Activated naive CD8-positive, alpha-beta T cell (primary cell): Measurements from ENCODE around the gene CKAP2L.
"Not testable (repeated sequence)": the region's sequence is repeated elsewhere in the genome, so short reads cannot be mapped to it uniquely, and the experiment has no call there.

Experiments
- H3K27ac Mint-ChIP-seq: one replicate; pipeline ENCODE4 v1.8.0; 2021; ENCODE audit warnings: mixed read lengths
- H3K27me3 Mint-ChIP-seq: one replicate; pipeline ENCODE4 v1.8.0; 2021; ENCODE audit warnings: mixed read lengths
- H3K36me3 Mint-ChIP-seq: one replicate; pipeline ENCODE4 v1.8.0; 2021; ENCODE audit warnings: mixed read lengths
- H3K4me1 Mint-ChIP-seq: one replicate; pipeline ENCODE4 v1.8.0; 2021; ENCODE audit warnings: low read depth, mixed read lengths
- H3K4me3 Mint-ChIP-seq: one replicate; pipeline ENCODE4 v1.8.0; 2021; ENCODE audit warnings: mild to moderate bottlenecking, mixed read lengths
- H3K9me3 Mint-ChIP-seq: one replicate; pipeline ENCODE4 v1.8.0; 2021; ENCODE audit warnings: low read depth, mixed read lengths

CKAP2L gene

GRCh38 chr2:112714836-112715631, 49.4 kb downstream of the CKAP2L start:
- no peaks in the 10 kb centered on the region for H3K9me3 Mint-ChIP-seq
- H3K27ac Mint-ChIP-seq = no peak overlapping the region
- H3K4me1 Mint-ChIP-seq = no peaks in the 10 kb centered on the region
- H3K27me3 Mint-ChIP-seq = no peaks in the 10 kb centered on the region
- no peaks in the 10 kb centered on the region for H3K36me3 Mint-ChIP-seq
- H3K4me3 Mint-ChIP-seq = no peak overlapping the region

GRCh38 chr2:112714331-112714730, 50.1 kb downstream of the CKAP2L start:
- H3K27ac Mint-ChIP-seq = no peak overlapping the region
- H3K36me3 Mint-ChIP-seq = no peaks in the 10 kb centered on the region
- H3K4me1 Mint-ChIP-seq = peaks cover 2% of the 10 kb centered on the region
- no peak overlapping the region for H3K4me3 Mint-ChIP-seq
- no peaks in the 10 kb centered on the region for H3K9me3 Mint-ChIP-seq
- H3K27me3 Mint-ChIP-seq = peaks cover 2% of the 10 kb centered on the region

- H3K4me1 Mint-ChIP-seq = peaks cover 2% of the 10 kb centered on the region
- peaks cover 2% of the 10 kb centered on the region for H3K27me3 Mint-ChIP-seq
- no peak overlapping the region for H3K27ac Mint-ChIP-seq
- H3K4me3 Mint-ChIP-seq = no peak overlapping the region
- H3K9me3 Mint-ChIP-seq = no peaks in the 10 kb centered on the region
- no peaks in the 10 kb centered on the region for H3K36me3 Mint-ChIP-seq
These were observed 50.5 kb downstream of the CKAP2L start for GRCh38 chr2:112713926-112714325.

GRCh38 chr2:112713585-112713925, 50.9 kb downstream of the CKAP2L start:
- Mint-ChIP-seq H3K27me3 (peaks cover 2% of the 10 kb centered on the region), H3K36me3 (no peaks in the 10 kb centered on the region), H3K27ac (no peak overlapping the region), H3K9me3 (no peaks in the 10 kb centered on the region), H3K4me3 (no peak overlapping the region), H3K4me1 (peaks cover 2% of the 10 kb centered on the region)

GRCh38 chr2:112712903-112713584, 51.4 kb downstream of the CKAP2L start:
- Mint-ChIP-seq H3K4me1 (peaks cover 2% of the 10 kb centered on the region), H3K27ac (no peak overlapping the region), H3K27me3 (peaks cover 2% of the 10 kb centered on the region), H3K36me3 (no peaks in the 10 kb centered on the region), H3K9me3 (no peaks in the 10 kb centered on the region), H3K4me3 (no peak overlapping the region)

- peaks cover 2% of the 10 kb centered on the region for H3K4me1 Mint-ChIP-seq
- H3K27me3 Mint-ChIP-seq = peaks cover 2% of the 10 kb centered on the region
- H3K9me3 Mint-ChIP-seq = no peaks in the 10 kb centered on the region
- H3K27ac Mint-ChIP-seq = no peak overlapping the region
- no peaks in the 10 kb centered on the region for H3K36me3 Mint-ChIP-seq
- no peak overlapping the region for H3K4me3 Mint-ChIP-seq
These were observed 51.9 kb downstream of the CKAP2L start for GRCh38 chr2:112712465-112712864.

- H3K27me3 Mint-ChIP-seq = peaks cover 4% of the 10 kb centered on the region
- H3K4me1 Mint-ChIP-seq = peaks cover 15% of the 10 kb centered on the region
- H3K4me3 Mint-ChIP-seq = no peak overlapping the region
- H3K9me3 Mint-ChIP-seq = no peaks in the 10 kb centered on the region
- H3K27ac Mint-ChIP-seq = no peak overlapping the region
- H3K36me3 Mint-ChIP-seq = no peaks in the 10 kb centered on the region
These were observed 53.3 kb downstream of the CKAP2L start for GRCh38 chr2:112710956-112711750.

- Mint-ChIP-seq H3K4me1 (peaks cover 24% of the 10 kb centered on the region), H3K36me3 (no peaks in the 10 kb centered on the region), H3K9me3 (no peaks in the 10 kb centered on the region), H3K27ac (no peak overlapping the region), H3K27me3 (peaks cover 4% of the 10 kb centered on the region), H3K4me3 (no peak overlapping the region)
These were observed 54.7 kb downstream of the CKAP2L start for GRCh38 chr2:112709703-112710102.

GRCh38 chr2:112708968-112709367, 55.4 kb downstream of the CKAP2L start:
- Mint-ChIP-seq H3K27ac (no peak overlapping the region), H3K4me3 (no peak overlapping the region), H3K9me3 (no peaks in the 10 kb centered on the region), H3K36me3 (no peaks in the 10 kb centered on the region), H3K27me3 (peaks cover 6% of the 10 kb centered on the region), H3K4me1 (peaks cover 24% of the 10 kb centered on the region)

GRCh38 chr2:112706947-112707346, 57.5 kb downstream of the CKAP2L start:
- not testable (repeated sequence) for H3K27ac Mint-ChIP-seq, H3K9me3 Mint-ChIP-seq, H3K4me3 Mint-ChIP-seq, H3K27me3 Mint-ChIP-seq, H3K36me3 Mint-ChIP-seq
- H3K4me1 Mint-ChIP-seq = peaks cover 25% of the 10 kb centered on the region

- H3K4me1 Mint-ChIP-seq = peaks cover 25% of the 10 kb centered on the region
- H3K36me3 Mint-ChIP-seq = no peaks in the 10 kb centered on the region
- peak overlapping the region; percentile 61 for H3K4me3 Mint-ChIP-seq
- no peaks in the 10 kb centered on the region for H3K9me3 Mint-ChIP-seq
- peaks cover 8% of the 10 kb centered on the region for H3K27me3 Mint-ChIP-seq
- no peak overlapping the region for H3K27ac Mint-ChIP-seq
These were observed 58.2 kb downstream of the CKAP2L start for GRCh38 chr2:112706170-112706664.

GRCh38 chr2:112705575-112705974, 58.8 kb downstream of the CKAP2L start:
- Mint-ChIP-seq H3K4me1 (peaks cover 25% of the 10 kb centered on the region), H3K27ac (no peak overlapping the region), H3K4me3 (no peak overlapping the region), H3K27me3 (peaks cover 10% of the 10 kb centered on the region), H3K36me3 (no peaks in the 10 kb centered on the region), H3K9me3 (no peaks in the 10 kb centered on the region)

GRCh38 chr2:112703684-112704083, 60.7 kb downstream of the CKAP2L start:
- Mint-ChIP-seq H3K4me3 (no peak overlapping the region), H3K27me3 (peaks cover 10% of the 10 kb centered on the region), H3K36me3 (no peaks in the 10 kb centered on the region), H3K9me3 (no peaks in the 10 kb centered on the region), H3K4me1 (peaks cover 24% of the 10 kb centered on the region), H3K27ac (no peak overlapping the region)

- Mint-ChIP-seq H3K36me3 (no peaks in the 10 kb centered on the region), H3K27me3 (peaks cover 8% of the 10 kb centered on the region), H3K4me3 (no peak overlapping the region), H3K4me1 (peaks cover 9% of the 10 kb centered on the region), H3K27ac (no peak overlapping the region), H3K9me3 (no peaks in the 10 kb centered on the region)
These were observed 63.4 kb downstream of the CKAP2L start for GRCh38 chr2:112701052-112701451.
